ENCODE data around the gene LRRC8E. TPM values are rescaled to one million over a fixed set of nuclear protein-coding genes. Genes with fewer than 3 reads are reported as not detected.

LRRC8E gene
- total RNA-seq, 1 experiment from 2014 or later = 18.1 TPM

DNA sequence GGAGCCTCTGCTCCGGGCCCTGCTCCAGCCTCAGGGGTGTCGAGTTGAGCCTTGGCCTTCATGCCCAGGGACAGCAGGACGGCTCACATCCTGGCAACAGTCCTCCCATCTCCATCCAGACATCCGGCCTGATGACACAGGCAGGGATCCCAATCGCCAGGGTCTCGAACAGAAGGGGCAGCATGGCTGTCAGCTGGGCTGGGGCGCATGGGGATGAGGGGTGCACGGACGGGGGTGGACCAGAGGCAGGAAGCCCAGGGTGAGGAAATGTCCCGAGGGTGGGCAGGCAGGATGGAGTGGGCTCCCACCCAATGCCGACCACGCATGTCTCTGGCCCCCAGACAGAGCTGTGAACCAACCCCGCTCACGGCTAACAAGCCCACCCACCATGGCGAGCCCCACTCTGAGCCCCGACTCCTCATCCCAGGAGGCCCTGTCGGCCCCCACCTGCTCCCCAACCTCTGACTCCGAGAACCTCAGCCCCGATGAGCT is 42.1 kb upstream of the LRRC8E start:
- Histone ChIP-seq H3K9me3 (ENCODE audit: control insufficient read depth in 1 of 2, insufficient read depth in 1 of 2, low read depth in 1 of 2, low read length in 2 of 2) (no peaks in the 10 kb centered on the region; a peak in 1 of 4 replicates), H3K4me1 (ENCODE audit: control insufficient read depth in 1 of 2, insufficient read depth in 2 of 2, low read length in 2 of 2) (no peaks in the 10 kb centered on the region), H3K27ac (ENCODE audit: low read depth, low read length) (no peak overlapping the region), H3K79me2 (ENCODE audit: insufficient read depth, low read length) (no peaks in the 10 kb centered on the region), H3K36me3 (ENCODE audit: control insufficient read depth in 1 of 2, insufficient read depth in 2 of 2, low read length in 2 of 2) (no peaks in the 10 kb centered on the region), H4K20me1 (ENCODE audit: insufficient read depth) (no peaks in the 10 kb centered on the region), H3K4me2 (ENCODE audit: low read length) (no peak overlapping the region), H3K4me3 (replicated peaks in 1 of 2; ENCODE audit: low read depth in 1 of 2, low read length in 2 of 2) (no peak overlapping the region), H3K9ac (ENCODE audit: low read length) (no peak overlapping the region), H3K9me2 (ENCODE audit: insufficient read depth) (no peaks in the 10 kb centered on the region), H2AFZ (ENCODE audit: low read depth, low read length, poor library complexity, severe bottlenecking) (no peak overlapping the region), H3K27me3 (ENCODE audit: insufficient read depth, low read length) (no peaks in the 10 kb centered on the region)
- DNase-seq (ENCODE audit: low read depth, low spot score) = no peak
- CTCF ChIA-PET = no interaction called here
- no TSS peak for BruUV-seq (replicated peaks)
- intact Hi-C loops (cut with micrococcal nuclease) = no loop called here
- POLR2A ChIA-PET = no interaction called here
- TF ChIP-seq POLR2A (IDR thresholded peaks at IDR 0.05; ENCODE audit: borderline replicate concordance, extremely low read depth, insufficient read depth, insufficient read length) = no peak
- RAD21 ChIA-PET (ENCODE audit: low non-redundant PET in 1 of 2, low total read pairs in 2 of 2, uncharacterized antibody in 2 of 2, unreplicated experiment in 2 of 2) = no interaction called here
- ATAC-seq = no peak

DNA sequence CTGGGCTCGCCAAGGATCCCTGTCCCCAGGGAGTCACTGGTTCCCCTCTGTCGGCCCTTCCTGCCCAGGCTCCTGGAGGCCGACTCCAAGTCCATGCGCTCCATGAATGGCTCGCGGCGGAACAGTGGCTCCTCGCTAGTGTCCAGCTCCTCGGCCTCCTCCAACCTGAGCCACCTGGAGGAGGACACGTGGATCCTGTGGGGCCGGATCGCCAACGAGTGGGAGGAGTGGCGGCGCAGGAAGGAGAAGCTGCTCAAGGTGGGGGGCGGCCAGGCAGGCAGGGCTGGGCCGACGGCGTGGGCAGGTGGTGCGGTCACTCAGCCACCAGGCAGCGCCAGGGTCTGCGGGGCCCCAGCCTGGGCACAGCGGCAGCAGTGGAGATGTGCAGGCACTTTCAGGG is 40.6 kb upstream of the LRRC8E start:
- Histone ChIP-seq H3K27me3 (ENCODE audit: insufficient read depth, low read length) (no peaks in the 10 kb centered on the region), H3K27ac (ENCODE audit: low read depth, low read length) (no peak overlapping the region), H3K4me2 (ENCODE audit: low read length) (no peak overlapping the region), H3K79me2 (ENCODE audit: insufficient read depth, low read length) (no peaks in the 10 kb centered on the region), H3K4me1 (ENCODE audit: control insufficient read depth in 1 of 2, insufficient read depth in 2 of 2, low read length in 2 of 2) (peaks cover 0 to under 1% of the 10 kb centered on the region in 2 experiments; a peak in 3 of 4 replicates), H3K9ac (ENCODE audit: low read length) (no peak overlapping the region), H3K36me3 (ENCODE audit: control insufficient read depth in 1 of 2, insufficient read depth in 2 of 2, low read length in 2 of 2) (no peaks in the 10 kb centered on the region), H2AFZ (ENCODE audit: low read depth, low read length, poor library complexity, severe bottlenecking) (no peak overlapping the region), H3K9me2 (ENCODE audit: insufficient read depth) (no peaks in the 10 kb centered on the region), H4K20me1 (ENCODE audit: insufficient read depth) (no peaks in the 10 kb centered on the region), H3K4me3 (replicated peaks in 1 of 2; ENCODE audit: low read depth in 1 of 2, low read length in 2 of 2) (no peak overlapping the region), H3K9me3 (ENCODE audit: control insufficient read depth in 1 of 2, insufficient read depth in 1 of 2, low read depth in 1 of 2, low read length in 2 of 2) (no peaks in the 10 kb centered on the region; a peak in 1 of 4 replicates)
- TF ChIP-seq JUND (IDR thresholded peaks at IDR 0.05) (no peak), POLR2A (IDR thresholded peaks at IDR 0.05; ENCODE audit: borderline replicate concordance, extremely low read depth, insufficient read depth, insufficient read length) (no peak), RAD21 (IDR thresholded peaks at IDR 0.05; ENCODE audit: low read depth) (no peak), FOSL1 (IDR thresholded peaks at IDR 0.05; ENCODE audit: low read depth) (no peak), SRF (IDR thresholded peaks at IDR 0.05; ENCODE audit: low read depth) (no peak)
- TF ChIP-seq, protein P1, sequence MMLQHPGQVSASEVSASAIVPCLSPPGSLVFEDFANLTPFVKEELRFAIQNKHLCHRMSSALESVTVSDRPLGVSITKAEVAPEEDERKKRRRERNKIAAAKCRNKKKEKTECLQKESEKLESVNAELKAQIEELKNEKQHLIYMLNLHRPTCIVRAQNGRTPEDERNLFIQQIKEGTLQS (IDR thresholded peaks at IDR 0.05) = no peak
- TF ChIP-seq, protein P2, sequence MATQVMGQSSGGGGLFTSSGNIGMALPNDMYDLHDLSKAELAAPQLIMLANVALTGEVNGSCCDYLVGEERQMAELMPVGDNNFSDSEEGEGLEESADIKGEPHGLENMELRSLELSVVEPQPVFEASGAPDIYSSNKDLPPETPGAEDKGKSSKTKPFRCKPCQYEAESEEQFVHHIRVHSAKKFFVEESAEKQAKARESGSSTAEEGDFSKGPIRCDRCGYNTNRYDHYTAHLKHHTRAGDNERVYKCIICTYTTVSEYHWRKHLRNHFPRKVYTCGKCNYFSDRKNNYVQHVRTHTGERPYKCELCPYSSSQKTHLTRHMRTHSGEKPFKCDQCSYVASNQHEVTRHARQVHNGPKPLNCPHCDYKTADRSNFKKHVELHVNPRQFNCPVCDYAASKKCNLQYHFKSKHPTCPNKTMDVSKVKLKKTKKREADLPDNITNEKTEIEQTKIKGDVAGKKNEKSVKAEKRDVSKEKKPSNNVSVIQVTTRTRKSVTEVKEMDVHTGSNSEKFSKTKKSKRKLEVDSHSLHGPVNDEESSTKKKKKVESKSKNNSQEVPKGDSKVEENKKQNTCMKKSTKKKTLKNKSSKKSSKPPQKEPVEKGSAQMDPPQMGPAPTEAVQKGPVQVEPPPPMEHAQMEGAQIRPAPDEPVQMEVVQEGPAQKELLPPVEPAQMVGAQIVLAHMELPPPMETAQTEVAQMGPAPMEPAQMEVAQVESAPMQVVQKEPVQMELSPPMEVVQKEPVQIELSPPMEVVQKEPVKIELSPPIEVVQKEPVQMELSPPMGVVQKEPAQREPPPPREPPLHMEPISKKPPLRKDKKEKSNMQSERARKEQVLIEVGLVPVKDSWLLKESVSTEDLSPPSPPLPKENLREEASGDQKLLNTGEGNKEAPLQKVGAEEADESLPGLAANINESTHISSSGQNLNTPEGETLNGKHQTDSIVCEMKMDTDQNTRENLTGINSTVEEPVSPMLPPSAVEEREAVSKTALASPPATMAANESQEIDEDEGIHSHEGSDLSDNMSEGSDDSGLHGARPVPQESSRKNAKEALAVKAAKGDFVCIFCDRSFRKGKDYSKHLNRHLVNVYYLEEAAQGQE (IDR thresholded peaks at IDR 0.05; ENCODE audit: low read depth) = no peak
- intact Hi-C loops (cut with micrococcal nuclease) = no loop called here
- BruUV-seq (replicated peaks) = no TSS peak
- DNase-seq (ENCODE audit: low read depth, low spot score) = no peak
- ChIA-PET RAD21 (ENCODE audit: low non-redundant PET in 1 of 2, low total read pairs in 2 of 2, uncharacterized antibody in 2 of 2, unreplicated experiment in 2 of 2) (no interaction called here), CTCF (no interaction called here), POLR2A (no interaction called here)
- ATAC-seq = no peak

Measured in HCT116 (cell line).